ENCODE results near the gene NTNG2.

DNA sequence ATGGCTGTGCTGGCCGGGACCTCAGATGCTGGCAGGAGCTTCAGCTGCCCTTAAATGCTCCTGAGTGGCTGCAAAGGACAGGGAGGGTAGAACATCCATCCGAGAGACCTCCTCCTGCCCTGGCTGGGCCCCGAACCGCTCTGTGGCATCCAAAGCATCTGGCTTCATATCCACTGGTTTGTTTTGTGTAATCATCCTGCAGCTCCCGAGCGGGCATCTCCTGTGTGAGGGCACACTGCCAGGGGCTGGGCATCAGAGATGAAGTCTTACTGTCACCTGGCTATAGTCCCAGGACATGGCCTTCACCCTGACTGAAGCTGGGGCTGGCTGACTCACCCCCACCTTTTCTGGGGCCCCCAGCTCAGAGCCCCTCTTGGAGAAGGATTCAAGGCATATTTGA is 18.5 kb upstream of the NTNG2 start:
- no peak for TF ChIP-seq GATA2 (IDR thresholded peaks at IDR 0.05; ENCODE audit: insufficient read depth, insufficient read length, low read depth, low read length)
- TF ChIP-seq, protein P1, sequence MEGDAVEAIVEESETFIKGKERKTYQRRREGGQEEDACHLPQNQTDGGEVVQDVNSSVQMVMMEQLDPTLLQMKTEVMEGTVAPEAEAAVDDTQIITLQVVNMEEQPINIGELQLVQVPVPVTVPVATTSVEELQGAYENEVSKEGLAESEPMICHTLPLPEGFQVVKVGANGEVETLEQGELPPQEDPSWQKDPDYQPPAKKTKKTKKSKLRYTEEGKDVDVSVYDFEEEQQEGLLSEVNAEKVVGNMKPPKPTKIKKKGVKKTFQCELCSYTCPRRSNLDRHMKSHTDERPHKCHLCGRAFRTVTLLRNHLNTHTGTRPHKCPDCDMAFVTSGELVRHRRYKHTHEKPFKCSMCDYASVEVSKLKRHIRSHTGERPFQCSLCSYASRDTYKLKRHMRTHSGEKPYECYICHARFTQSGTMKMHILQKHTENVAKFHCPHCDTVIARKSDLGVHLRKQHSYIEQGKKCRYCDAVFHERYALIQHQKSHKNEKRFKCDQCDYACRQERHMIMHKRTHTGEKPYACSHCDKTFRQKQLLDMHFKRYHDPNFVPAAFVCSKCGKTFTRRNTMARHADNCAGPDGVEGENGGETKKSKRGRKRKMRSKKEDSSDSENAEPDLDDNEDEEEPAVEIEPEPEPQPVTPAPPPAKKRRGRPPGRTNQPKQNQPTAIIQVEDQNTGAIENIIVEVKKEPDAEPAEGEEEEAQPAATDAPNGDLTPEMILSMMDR (IDR thresholded peaks at IDR 0.05; ENCODE audit: extremely low read depth in 1 of 2, insufficient read depth in 1 of 2, low read depth in 1 of 2, low read length in 2 of 2): no peak
- no peak for TF ChIP-seq POLR2A (IDR thresholded peaks at IDR 0.05; ENCODE audit: low read depth, low read length)
- no peak for TF ChIP-seq POLR2AphosphoS5 (IDR thresholded peaks at IDR 0.05; ENCODE audit: insufficient read depth, low read depth, low read length)
- TF ChIP-seq EZH2 (IDR thresholded peaks at IDR 0.05; ENCODE audit: borderline replicate concordance, low read depth, low read length, severe bottlenecking): no peak
